Measurements from ENCODE around the gene PYDC1. TPM values are rescaled to one million over a fixed set of nuclear protein-coding genes. Genes with fewer than 3 reads are reported as not detected.

Gene PYDC1
- total and polyA plus RNA-seq, 2 donors (not counting 3 experiments of a cell fraction or from before 2014, with no cell fraction given): not detected

- Histone ChIP-seq H3K79me2 (ENCODE audit: control insufficient read depth, insufficient read depth, low read length) (no peaks in the 10 kb centered on the region), H3K4me1 (ENCODE audit: control insufficient read depth, extremely low read depth, insufficient read depth, low read length) (no peaks in the 10 kb centered on the region), H3K4me2 (ENCODE audit: insufficient read depth, low read length) (no peak overlapping the region), H4K20me1 (replicated peaks; ENCODE audit: control insufficient read depth, extremely low read depth, insufficient read depth, low read length) (no peaks in the 10 kb centered on the region), H3K36me3 (ENCODE audit: control insufficient read depth in 2 of 2, extremely low read depth in 1 of 2, insufficient read depth in 2 of 2, low read length in 2 of 2) (no peaks in the 10 kb centered on the region), H3K27ac (ENCODE audit: insufficient read depth, low read depth, low read length) (no peak overlapping the region), H3K9me3 (replicated peaks; ENCODE audit: control insufficient read depth, insufficient read depth, low read length) (no peaks in the 10 kb centered on the region), H3K4me3 (replicated peaks in 1 of 3; ENCODE audit: insufficient read depth in 1 of 3, low read depth in 1 of 3, low read length in 3 of 3) (no peak overlapping the region), H3K27me3 (ENCODE audit: control insufficient read depth in 2 of 2, insufficient read depth in 2 of 2, low read length in 2 of 2) (no peaks in the 10 kb centered on the region), H3K9ac (replicated peaks; ENCODE audit: extremely low read depth, insufficient read depth, low read length) (no peak overlapping the region), H3K9me1 (replicated peaks; ENCODE audit: control insufficient read depth, extremely low read depth, insufficient read depth, low read length) (no peaks in the 10 kb centered on the region), H2AFZ (ENCODE audit: low read depth, low read length) (no peak overlapping the region)
- intact Hi-C loops (cut with micrococcal nuclease): no loop called here
- dilution Hi-C loops (cut with MboI; ENCODE audit: extremely low pct_ligation_motif_present, low sequenced_read_pairs): no loop called here
- no peak for DNase-seq (ENCODE audit: low read depth, low spot score)
- BruUV-seq (replicated peaks): no TSS peak
- ChIA-PET CTCF (interaction anchor here (0.6 kb wide), 1 partner anchor 12 kb away, joined by 3 read pairs; no protein-coding TSS in a partner anchor), POLR2A (no interaction called here)
- FAIRE-seq: no peak
- no peak for TF ChIP-seq EZH2 (IDR thresholded peaks at IDR 0.05; ENCODE audit: borderline replicate concordance, low read depth, low read length, severe bottlenecking)
- no peak for TF ChIP-seq CTCF (IDR thresholded peaks at IDR 0.05; ENCODE audit: extremely low read depth in 1 of 2, insufficient read depth in 1 of 2, low read depth in 1 of 2, low read length in 2 of 2)
- no peak for TF ChIP-seq JUN (IDR thresholded peaks at IDR 0.05; ENCODE audit: borderline replicate concordance, insufficient read depth, insufficient read length, low read depth)
- TF ChIP-seq MAX (IDR thresholded peaks at IDR 0.05; ENCODE audit: insufficient read depth, insufficient read length): no peak
- no peak for TF ChIP-seq GATA2 (IDR thresholded peaks at IDR 0.05; ENCODE audit: insufficient read depth, insufficient read length, low read depth, low read length)
- no peak for TF ChIP-seq MYC (IDR thresholded peaks at IDR 0.05; ENCODE audit: low read depth, low read length)
- no peak for TF ChIP-seq POLR2A (IDR thresholded peaks at IDR 0.05; ENCODE audit: low read depth, low read length)
- TF ChIP-seq FOS (IDR thresholded peaks at IDR 0.05; ENCODE audit: borderline replicate concordance, insufficient read depth, low read length): no peak
Observed at GRCh38 chr16:31256466-31256865, 39.5 kb upstream of the PYDC1 start.
